Activated CD8-positive, alpha-beta T cell treated with anti-CD3 and anti-CD28 coated beads, Interleukin-2, amount 10 ng/mL, durations not matched to agents 7 days and 5 days (primary cell): Measurements from ENCODE around the gene EXOC4. TPM values are rescaled to one million over a fixed set of nuclear protein-coding genes. Genes with fewer than 3 reads are reported as not detected.

Experiments used
- ATAC-seq: fragments of 150-1000 bp; cut with Tn5 transposase; one replicate; pipeline ENCODE4 v1.10.0; 2021; ENCODE audit warnings: moderate library complexity
- CTCF ChIA-PET: fragments of 350-600 bp; sonication (Branson Sonifier 250); formaldehyde crosslinking; loops from one replicate; lab custom pipeline; 2021; ENCODE audit warnings: antibody characterized with exemption; lab: Charles Lee
- POLR2A ChIA-PET: fragments of 350-600 bp; sonication (Branson Sonifier 250); formaldehyde crosslinking; loops from one replicate; lab custom pipeline; 2021; ENCODE audit warnings: antibody characterized with exemption; lab: Charles Lee
- DNase-seq: peaks from one replicate; pipeline ENCODE4 v3.0.0-alpha.2; 2020
- H3K27ac Mint-ChIP-seq: one replicate; pipeline ENCODE4 v1.8.0; 2021; ENCODE audit warnings: mild to moderate bottlenecking, mixed read lengths
- H3K27me3 Mint-ChIP-seq: one replicate; pipeline ENCODE4 v1.8.0; 2021; ENCODE audit warnings: low read depth, mixed read lengths
- H3K36me3 Mint-ChIP-seq: one replicate; pipeline ENCODE4 v1.8.0; 2021; ENCODE audit warnings: low read depth, mixed read lengths
- H3K4me1 Mint-ChIP-seq: one replicate; pipeline ENCODE4 v1.8.0; 2021; ENCODE audit warnings: low read depth, mixed read lengths
- H3K4me3 Mint-ChIP-seq: one replicate; pipeline ENCODE4 v1.8.0; 2021; ENCODE audit warnings: mild to moderate bottlenecking, mixed read lengths
- H3K9me3 Mint-ChIP-seq: one replicate; pipeline ENCODE4 v1.8.0; 2022; ENCODE audit warnings: mixed read lengths; ENCODE audit not compliant: insufficient read depth
- total RNA-seq, 2 experiments: library from RNA; stranded (reverse); gene quantifications; one replicate each; pipeline ENCODE4 v1.2.3, GENCODE V29; 2021

EXOC4 gene
- total RNA-seq, 2 experiments from 2014 or later, result 68.2 to 75.1 TPM

DNA sequence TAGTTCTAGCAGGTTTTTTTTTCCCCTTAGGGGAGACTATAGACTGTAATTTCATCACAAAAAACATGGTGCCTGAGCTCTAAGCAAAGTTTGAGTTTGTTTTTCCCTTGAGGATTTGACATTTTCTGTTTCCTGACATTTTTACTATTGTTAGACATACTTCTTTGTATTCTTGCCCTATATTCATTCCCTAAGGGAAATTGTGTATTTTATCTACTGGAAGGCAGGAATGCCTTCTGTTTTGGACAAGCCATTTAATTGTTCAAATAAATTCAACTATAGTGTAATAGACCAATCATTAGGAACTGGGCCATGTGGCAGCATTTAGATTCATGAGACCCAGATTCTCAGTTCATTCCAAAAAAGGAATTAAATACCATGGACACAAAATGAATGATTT is 335.0 kb downstream of the EXOC4 start:
- Mint-ChIP-seq H3K4me3 (no peak overlapping the region), H3K4me1 (no peaks in the 10 kb centered on the region), H3K9me3 (peaks cover 5% of the 10 kb centered on the region), H3K27me3 (no peaks in the 10 kb centered on the region), H3K36me3 (no peaks in the 10 kb centered on the region), H3K27ac (no peak overlapping the region)
- CTCF ChIA-PET, result no interaction called here
- ATAC-seq (no peak), DNase-seq (no peak)
- POLR2A ChIA-PET, result no interaction called here

DNA sequence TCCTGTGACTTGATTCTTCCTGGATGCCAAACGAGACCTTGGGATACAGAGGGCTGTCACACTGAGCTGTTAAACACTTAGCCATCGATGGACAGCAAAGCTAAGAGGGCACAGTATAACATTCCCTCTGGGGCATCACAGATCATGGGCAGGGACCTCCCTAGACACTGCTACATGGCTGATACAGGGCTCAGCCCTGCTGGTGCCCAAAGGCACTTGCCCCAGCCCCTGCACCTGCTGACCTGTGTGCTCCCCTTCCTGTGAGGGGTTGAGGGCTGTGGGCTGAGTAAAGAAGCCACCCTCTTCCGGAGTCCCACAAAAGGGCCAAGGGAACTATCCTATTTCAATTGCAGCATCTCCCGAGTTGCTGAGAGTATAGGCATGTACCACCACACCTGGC is 337.9 kb downstream of the EXOC4 start:
- no peaks in the 10 kb centered on the region for H3K27me3 Mint-ChIP-seq
- ATAC-seq, result no peak
- POLR2A ChIA-PET, result no interaction called here

DNA sequence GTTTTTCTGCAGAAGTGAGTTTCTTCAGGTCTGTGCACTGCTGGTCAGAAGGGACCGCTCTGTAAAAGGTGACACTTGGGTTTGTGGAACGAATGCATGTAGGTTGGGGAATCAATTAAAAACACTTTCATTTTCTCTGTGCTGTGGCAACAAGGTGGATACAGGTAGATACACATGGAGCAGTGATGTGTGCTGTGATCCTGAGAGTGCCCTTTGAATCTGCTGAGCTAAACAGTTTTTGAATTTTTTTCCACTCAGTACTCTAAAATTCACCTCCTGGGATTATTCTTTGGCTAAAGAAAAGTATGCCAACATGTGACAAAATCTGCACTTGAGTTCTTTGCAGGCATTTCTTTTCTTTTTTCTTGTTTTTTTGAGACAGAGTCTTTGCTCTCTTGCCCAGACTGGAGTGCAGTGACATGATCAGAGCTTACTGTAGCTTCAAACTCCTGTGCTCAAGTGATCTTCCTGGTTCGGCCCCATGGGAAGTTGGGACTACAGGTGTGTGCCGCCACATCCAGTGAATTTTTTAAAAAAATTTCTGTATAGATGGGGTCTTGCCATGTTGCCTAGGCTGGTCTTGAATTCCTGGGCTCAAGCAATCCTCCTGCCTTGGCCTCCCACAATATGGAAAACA is 338.9 kb downstream of the EXOC4 start:
- no peaks in the 10 kb centered on the region for H3K9me3 Mint-ChIP-seq
- no peaks in the 10 kb centered on the region for H3K27me3 Mint-ChIP-seq
- no peaks in the 10 kb centered on the region for H3K4me1 Mint-ChIP-seq
- no peak overlapping the region for H3K4me3 Mint-ChIP-seq
- POLR2A ChIA-PET, result no interaction called here
- ATAC-seq (no peak), DNase-seq (no peak)
- CTCF ChIA-PET, result no interaction called here
- peaks cover 3% of the 10 kb centered on the region for H3K36me3 Mint-ChIP-seq
- no peak overlapping the region for H3K27ac Mint-ChIP-seq

More for the DNA sequence above, 337.9 kb downstream of the EXOC4 start:
- no peak overlapping the region for H3K4me3 Mint-ChIP-seq
- H3K27ac Mint-ChIP-seq, result no peak overlapping the region
- no peak for DNase-seq
- H3K4me1 Mint-ChIP-seq, result no peaks in the 10 kb centered on the region
- CTCF ChIA-PET, result no interaction called here
- H3K9me3 Mint-ChIP-seq, result no peaks in the 10 kb centered on the region
- H3K36me3 Mint-ChIP-seq, result peaks cover 3% of the 10 kb centered on the region

DNA sequence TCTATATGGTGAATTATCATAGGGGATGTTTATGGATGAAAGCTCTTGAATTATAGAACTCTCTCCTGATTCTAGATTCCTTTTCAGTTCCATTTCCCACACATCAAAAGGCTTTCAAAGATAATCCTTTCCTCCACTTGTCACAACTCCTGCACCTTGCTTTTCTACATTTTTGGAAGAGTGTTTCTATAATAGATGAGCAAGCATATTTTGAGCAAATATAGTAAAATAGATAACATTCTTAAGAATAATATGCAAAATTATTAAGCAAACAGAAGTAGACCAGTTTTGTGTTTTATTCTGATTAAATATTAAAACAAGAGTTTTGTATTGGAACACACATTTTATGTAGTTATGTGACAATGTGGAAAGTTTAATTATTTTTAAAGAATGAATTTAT is 340.7 kb downstream of the EXOC4 start:
- no peak for ATAC-seq
- no peaks in the 10 kb centered on the region for H3K4me1 Mint-ChIP-seq
- H3K36me3 Mint-ChIP-seq, result peaks cover 3% of the 10 kb centered on the region
- ChIA-PET CTCF (no interaction called here), POLR2A (no interaction called here)
- no peak for DNase-seq
- no peak overlapping the region for H3K4me3 Mint-ChIP-seq
- H3K27ac Mint-ChIP-seq, result no peak overlapping the region
- H3K9me3 Mint-ChIP-seq, result no peaks in the 10 kb centered on the region
- H3K27me3 Mint-ChIP-seq, result no peaks in the 10 kb centered on the region

DNA sequence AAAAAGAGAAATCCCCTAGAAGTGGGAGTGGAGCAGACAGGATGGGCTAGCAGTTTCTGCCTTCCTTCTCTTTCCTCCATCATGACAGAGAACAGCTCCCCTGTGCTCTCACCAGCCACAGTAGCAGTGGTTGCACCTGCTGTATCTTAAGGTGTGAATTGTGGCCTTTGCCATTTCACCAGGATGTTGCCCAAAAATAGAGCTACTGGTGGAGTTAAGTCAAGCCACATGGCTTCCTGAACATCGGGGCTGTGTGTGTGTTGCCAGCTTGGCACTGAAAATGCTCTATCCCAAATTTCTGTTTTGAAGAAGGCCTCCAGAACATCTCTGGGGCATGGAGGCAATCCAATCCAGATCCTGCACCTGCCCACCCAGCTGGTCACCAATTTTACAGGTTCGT is 348.7 kb downstream of the EXOC4 start:
- ChIA-PET CTCF (interaction anchor here (0.7 kb wide), 1 partner anchor 1076 kb away, joined by 3 read pairs; no protein-coding TSS in a partner anchor), POLR2A (no interaction called here)
- peaks cover 6% of the 10 kb centered on the region for H3K4me1 Mint-ChIP-seq
- no peak overlapping the region for H3K27ac Mint-ChIP-seq
- H3K9me3 Mint-ChIP-seq, result no peaks in the 10 kb centered on the region
- H3K36me3 Mint-ChIP-seq, result no peaks in the 10 kb centered on the region
- no peak overlapping the region for H3K4me3 Mint-ChIP-seq
- DNase-seq, result no peak
- no peaks in the 10 kb centered on the region for H3K27me3 Mint-ChIP-seq
- no peak for ATAC-seq

DNA sequence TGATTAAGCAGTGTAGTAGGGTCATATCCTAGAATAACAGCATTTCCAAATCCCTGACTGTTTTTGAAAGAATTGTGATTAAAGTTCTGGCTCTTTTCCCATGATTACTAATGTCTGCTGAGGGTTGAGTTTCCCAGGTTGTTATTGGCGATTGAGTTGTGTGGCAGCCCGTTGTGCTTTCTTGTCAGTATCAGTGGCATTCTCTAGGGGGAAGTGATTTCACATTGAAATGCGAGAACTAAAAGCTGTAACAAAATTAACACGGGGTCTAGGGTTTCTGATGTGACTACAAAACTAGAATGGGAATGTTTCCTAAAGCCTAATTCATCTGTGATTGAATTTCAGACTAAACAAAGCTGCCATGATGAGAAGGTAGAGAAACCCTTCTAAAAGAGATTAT is 349.4 kb downstream of the EXOC4 start:
- ChIA-PET CTCF (no interaction called here), POLR2A (no interaction called here)
- H3K27me3 Mint-ChIP-seq, result no peaks in the 10 kb centered on the region
- H3K9me3 Mint-ChIP-seq, result no peaks in the 10 kb centered on the region
- H3K36me3 Mint-ChIP-seq, result no peaks in the 10 kb centered on the region
- ATAC-seq (no peak), DNase-seq (no peak)
- peaks cover 6% of the 10 kb centered on the region for H3K4me1 Mint-ChIP-seq
- no peak overlapping the region for H3K27ac Mint-ChIP-seq
- no peak overlapping the region for H3K4me3 Mint-ChIP-seq

DNA sequence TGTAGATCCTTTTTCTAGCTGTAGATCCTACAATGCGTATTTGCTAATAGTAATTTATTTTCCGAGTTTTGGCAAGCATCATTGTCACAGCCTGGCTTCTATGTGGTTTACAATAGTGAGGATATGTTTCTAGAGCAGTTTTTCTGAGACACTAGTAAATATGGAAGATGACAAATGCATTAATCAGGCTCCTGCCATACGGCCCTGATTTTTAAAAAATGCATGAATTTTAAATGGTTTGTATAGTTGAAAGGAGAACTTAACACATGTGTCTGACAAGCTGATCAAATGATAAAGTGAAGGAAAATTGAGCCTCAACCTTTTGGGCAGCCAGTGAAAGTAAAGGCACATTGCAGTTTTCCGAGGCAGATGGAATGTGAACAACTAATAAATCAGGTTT is 354.1 kb downstream of the EXOC4 start:
- Mint-ChIP-seq H3K4me1 (no peaks in the 10 kb centered on the region), H3K9me3 (no peaks in the 10 kb centered on the region), H3K27me3 (no peaks in the 10 kb centered on the region), H3K27ac (no peak overlapping the region), H3K4me3 (no peak overlapping the region), H3K36me3 (no peaks in the 10 kb centered on the region)
- DNase-seq (no peak), ATAC-seq (no peak)
- ChIA-PET CTCF (interaction anchor here (0.7 kb wide), 1 partner anchor 288 kb away, joined by 4 read pairs; no protein-coding TSS in a partner anchor), POLR2A (no interaction called here)

DNA sequence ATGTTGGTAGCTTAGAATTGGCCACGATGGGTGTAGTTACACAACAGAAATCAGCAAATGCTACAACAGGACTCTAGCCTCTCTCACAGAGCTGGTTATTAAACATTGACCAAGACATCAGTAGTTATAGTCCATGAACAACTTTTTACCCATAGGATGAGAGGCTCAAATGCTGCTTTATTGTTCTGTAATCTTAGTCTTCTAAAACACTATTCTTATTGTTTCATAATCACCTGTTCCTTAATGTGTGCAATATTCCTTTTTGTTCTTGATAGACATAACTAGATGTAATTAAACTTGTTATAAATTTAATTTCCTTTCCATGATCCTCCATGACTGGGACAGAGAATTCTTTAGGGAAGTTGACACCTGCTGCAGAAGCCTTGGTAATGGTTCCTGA is 356.9 kb downstream of the EXOC4 start:
- Mint-ChIP-seq H3K4me1 (no peaks in the 10 kb centered on the region), H3K9me3 (no peaks in the 10 kb centered on the region), H3K27ac (no peak overlapping the region), H3K36me3 (no peaks in the 10 kb centered on the region), H3K27me3 (no peaks in the 10 kb centered on the region), H3K4me3 (no peak overlapping the region)
- ATAC-seq (no peak), DNase-seq (no peak)
- POLR2A ChIA-PET, result no interaction called here
- CTCF ChIA-PET, result no interaction called here

DNA sequence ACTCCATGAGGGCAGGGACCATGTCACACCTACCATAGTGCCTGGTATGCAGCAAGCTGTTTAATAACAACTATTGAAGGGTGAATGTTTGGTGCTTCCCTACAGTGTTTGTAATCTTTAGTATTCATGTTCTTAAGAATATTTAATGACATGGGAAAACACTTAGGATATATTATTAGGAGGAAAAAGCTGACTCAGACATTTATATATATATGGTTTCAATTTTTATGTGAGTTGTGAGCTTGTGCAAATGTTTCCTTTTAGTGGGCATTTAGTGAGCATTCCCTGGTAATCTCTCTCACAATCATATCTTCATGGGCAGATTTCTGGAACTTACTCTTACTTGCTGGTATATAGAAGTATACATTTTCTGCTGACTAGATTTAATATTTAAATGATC is 359.1 kb downstream of the EXOC4 start:
- Mint-ChIP-seq H3K36me3 (no peaks in the 10 kb centered on the region), H3K9me3 (no peaks in the 10 kb centered on the region), H3K4me1 (no peaks in the 10 kb centered on the region), H3K4me3 (no peak overlapping the region), H3K27me3 (no peaks in the 10 kb centered on the region), H3K27ac (no peak overlapping the region)
- ChIA-PET CTCF (no interaction called here), POLR2A (no interaction called here)
- ATAC-seq, result no peak
- no peak for DNase-seq

DNA sequence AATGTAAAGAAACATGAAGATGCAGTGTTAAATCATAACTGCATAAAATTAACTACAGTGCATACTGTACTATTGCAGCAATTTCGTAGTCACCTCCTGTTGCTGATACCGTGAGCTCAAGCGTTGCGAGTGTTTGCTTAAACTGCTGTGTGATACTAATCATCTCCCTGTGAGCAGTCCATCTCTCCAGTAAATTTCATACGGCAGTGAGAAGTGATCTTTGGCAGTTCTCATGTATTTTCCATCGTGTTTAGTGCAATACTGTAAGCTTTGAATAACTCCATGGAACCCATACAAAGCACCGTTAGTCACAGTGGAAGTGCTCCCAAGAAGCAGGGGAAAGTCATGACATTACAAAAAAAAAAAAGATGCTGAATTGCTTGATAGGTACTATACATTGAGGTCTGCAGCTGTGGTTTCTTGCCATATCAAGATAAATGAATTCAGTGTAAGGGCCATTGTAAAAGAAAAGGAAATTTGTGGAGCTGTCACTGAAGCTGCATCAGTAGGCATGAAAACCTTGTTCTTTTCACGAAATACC is 360.4 kb downstream of the EXOC4 start:
- ChIA-PET POLR2A (no interaction called here), CTCF (no interaction called here)
- DNase-seq (no peak), ATAC-seq (no peak)
- Mint-ChIP-seq H3K9me3 (no peaks in the 10 kb centered on the region), H3K4me3 (no peak overlapping the region), H3K36me3 (no peaks in the 10 kb centered on the region), H3K27ac (no peak overlapping the region), H3K4me1 (no peaks in the 10 kb centered on the region), H3K27me3 (no peaks in the 10 kb centered on the region)

DNA sequence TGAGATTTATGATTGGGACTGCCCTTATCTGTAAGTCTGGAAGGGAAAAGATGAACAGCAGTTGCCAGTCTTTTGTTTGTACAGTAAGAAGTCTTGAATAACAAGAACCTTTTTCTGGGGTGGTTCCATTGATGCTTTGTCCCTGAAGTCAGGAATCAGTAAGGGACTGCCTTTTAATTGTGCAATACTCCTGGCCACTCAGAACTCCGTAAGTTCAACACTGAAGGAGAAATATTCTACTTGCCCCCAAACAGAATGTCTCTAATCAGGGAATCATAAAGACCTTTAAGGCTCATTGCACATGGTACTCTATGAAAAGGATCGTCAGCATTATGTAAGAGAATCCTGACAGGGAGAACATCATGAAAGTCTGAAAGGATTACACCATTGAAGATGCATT is 361.4 kb downstream of the EXOC4 start:
- no peak overlapping the region for H3K27ac Mint-ChIP-seq
- H3K36me3 Mint-ChIP-seq, result no peaks in the 10 kb centered on the region
- no peaks in the 10 kb centered on the region for H3K4me1 Mint-ChIP-seq
- ChIA-PET POLR2A (no interaction called here), CTCF (no interaction called here)
- DNase-seq, result no peak
- H3K4me3 Mint-ChIP-seq, result no peak overlapping the region
- no peaks in the 10 kb centered on the region for H3K27me3 Mint-ChIP-seq
- no peaks in the 10 kb centered on the region for H3K9me3 Mint-ChIP-seq
- no peak for ATAC-seq

DNA sequence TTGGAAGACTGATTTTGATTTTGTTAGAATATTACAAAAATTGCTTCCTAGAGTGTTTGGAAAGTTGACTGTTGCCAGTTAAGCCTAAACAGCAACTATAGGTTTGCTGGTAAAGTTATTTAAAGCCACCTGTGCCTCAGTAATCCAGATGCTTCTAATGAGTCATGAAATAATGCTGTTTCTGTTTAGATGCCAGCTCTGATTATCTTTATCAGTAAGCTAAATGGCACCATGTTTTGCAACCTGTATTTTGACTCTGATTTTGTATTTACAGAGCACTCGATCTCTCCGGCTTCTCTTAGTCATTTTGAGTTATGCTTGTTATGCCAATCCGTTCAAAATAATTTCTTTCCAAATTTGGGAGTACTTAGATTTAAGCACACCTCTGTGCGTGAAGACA is 366.1 kb downstream of the EXOC4 start:
- H3K36me3 Mint-ChIP-seq, result no peaks in the 10 kb centered on the region
- no peak overlapping the region for H3K27ac Mint-ChIP-seq
- ChIA-PET CTCF (no interaction called here), POLR2A (no interaction called here)
- no peaks in the 10 kb centered on the region for H3K4me1 Mint-ChIP-seq
- ATAC-seq (no peak), DNase-seq (no peak)
- no peaks in the 10 kb centered on the region for H3K9me3 Mint-ChIP-seq
- no peaks in the 10 kb centered on the region for H3K27me3 Mint-ChIP-seq
- H3K4me3 Mint-ChIP-seq, result no peak overlapping the region

DNA sequence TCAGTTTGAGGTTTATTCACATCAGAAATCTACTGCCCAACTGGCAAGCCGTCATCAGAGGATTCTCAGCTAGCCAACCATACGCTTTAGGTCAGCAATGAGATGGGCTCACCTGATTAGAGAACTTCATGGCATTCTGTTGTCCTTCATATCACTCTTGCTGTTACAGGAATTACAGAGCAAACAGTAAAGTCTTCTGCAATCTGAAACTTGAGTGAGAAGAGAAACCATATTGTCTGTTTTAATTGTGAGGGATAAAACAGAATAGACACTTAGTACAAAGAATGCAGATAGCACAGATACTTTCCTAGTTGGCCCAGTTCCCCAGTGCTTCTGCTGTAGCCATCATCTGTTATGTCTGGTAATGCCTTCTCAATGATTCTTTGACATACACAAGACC is 366.6 kb downstream of the EXOC4 start:
- no peaks in the 10 kb centered on the region for H3K36me3 Mint-ChIP-seq
- H3K9me3 Mint-ChIP-seq, result no peaks in the 10 kb centered on the region
- ATAC-seq, result no peak

More for the DNA sequence above, 366.6 kb downstream of the EXOC4 start:
- no peaks in the 10 kb centered on the region for H3K27me3 Mint-ChIP-seq
- ChIA-PET POLR2A (no interaction called here), CTCF (no interaction called here)
- no peak for DNase-seq
- H3K4me1 Mint-ChIP-seq, result no peaks in the 10 kb centered on the region
- no peak overlapping the region for H3K4me3 Mint-ChIP-seq
- H3K27ac Mint-ChIP-seq, result no peak overlapping the region
